GM12878 (cell line): ENCODE results near the gene STK35. TPM values are rescaled to one million over a fixed set of nuclear protein-coding genes. Genes with fewer than 3 reads are reported as not detected.

Experiments used
- GABPA ChIP-seq: IDR thresholded peaks from 2 replicates; pipeline ENCODE4 v1.6.1; 2014; ENCODE audit warnings: antibody characterized with exemption, low read depth, mild to moderate bottlenecking, inconsistent platforms
- HCFC1 ChIP-seq: fragments of 150-350 bp; IDR thresholded peaks from 2 replicates; pipeline ENCODE4 v1.6.1; 2014; ENCODE audit warnings: low read length
- JUNB ChIP-seq: IDR thresholded peaks from 2 replicates; pipeline ENCODE4 v1.6.1; 2016; ENCODE audit warnings: antibody characterized with exemption, mild to moderate bottlenecking
- RAD21 ChIP-seq: IDR thresholded peaks from 2 replicates; pipeline ENCODE4 v1.6.1; 2011; ENCODE audit warnings: mild to moderate bottlenecking, low read depth, low read length, moderate library complexity; ENCODE audit not compliant: insufficient read depth
- ZNF24 ChIP-seq: fragments of 450-650 bp; IDR thresholded peaks from 2 replicates; pipeline ENCODE4 v1.6.1; 2017; ENCODE audit warnings: antibody characterized with exemption, mild to moderate bottlenecking
- polyA plus RNA-seq, 11 experiments: library from polyadenylated mRNA; depleted of rRNA in 4 of 11; unstranded in 6 of 11; stranded (reverse) in 5 of 11; fragments of >200 nt; fragmentation: Nextera tagmentation in 4 of 11; fragmentation: Illumina TruSeq in 1 of 11; extraction: Ambion mirVana in 4 of 11; extraction: Trizol in 1 of 11; gene quantifications; 1 replicate in 1 of 11; 2 replicates in 10 of 11; pipeline versions ENCODE4 v1.2.1 to v1.2.3, GENCODE V29; 2011 to 2016; ENCODE audit warnings: inconsistent platforms in 2 of 11, missing spikeins in 2 of 11, low read depth in 1 of 11
- total RNA-seq, 4 experiments: library from RNA; depleted of rRNA in 3 of 4; stranded (reverse); fragments of >200 nt in 3 of 4; fragmentation: Illumina TruSeq in 1 of 4; extraction: Trizol in 1 of 4; gene quantifications; 2 replicates each; pipeline versions ENCODE4 v1.2.1 to v1.2.3, GENCODE V29; 2013 to 2021
- TF ChIP-seq, protein P1 (sequence below): IDR thresholded peaks from 2 replicates; pipeline ENCODE4 v1.6.1; 2011; ENCODE audit warnings: mild to moderate bottlenecking, low read depth, low read length, moderate library complexity; ENCODE audit not compliant: insufficient replicate concordance
- TF ChIP-seq, protein P2 (sequence below): fragments of 450-650 bp; formaldehyde crosslinking; IDR thresholded peaks from 2 replicates; pipeline ENCODE4 v1.4.0; 2022; ENCODE audit warnings: mild to moderate bottlenecking, moderate library complexity

Gene STK35
- total and polyA plus RNA-seq, 10 of the 15 experiments (the other 5 are each of a cell fraction or from before 2014, with no cell fraction given): 2.9 to 19.4 (median 9.6) TPM

GRCh38 chr20:2108987-2109386 is 7.4 kb downstream of the STK35 start (continued):
- TF ChIP-seq, protein P1, sequence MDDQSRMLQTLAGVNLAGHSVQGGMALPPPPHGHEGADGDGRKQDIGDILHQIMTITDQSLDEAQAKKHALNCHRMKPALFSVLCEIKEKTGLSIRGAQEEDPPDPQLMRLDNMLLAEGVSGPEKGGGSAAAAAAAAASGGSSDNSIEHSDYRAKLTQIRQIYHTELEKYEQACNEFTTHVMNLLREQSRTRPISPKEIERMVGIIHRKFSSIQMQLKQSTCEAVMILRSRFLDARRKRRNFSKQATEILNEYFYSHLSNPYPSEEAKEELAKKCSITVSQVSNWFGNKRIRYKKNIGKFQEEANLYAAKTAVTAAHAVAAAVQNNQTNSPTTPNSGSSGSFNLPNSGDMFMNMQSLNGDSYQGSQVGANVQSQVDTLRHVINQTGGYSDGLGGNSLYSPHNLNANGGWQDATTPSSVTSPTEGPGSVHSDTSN: no peak
- no peak for TF ChIP-seq ZNF24
- no peak for TF ChIP-seq JUNB
- TF ChIP-seq, protein P2, sequence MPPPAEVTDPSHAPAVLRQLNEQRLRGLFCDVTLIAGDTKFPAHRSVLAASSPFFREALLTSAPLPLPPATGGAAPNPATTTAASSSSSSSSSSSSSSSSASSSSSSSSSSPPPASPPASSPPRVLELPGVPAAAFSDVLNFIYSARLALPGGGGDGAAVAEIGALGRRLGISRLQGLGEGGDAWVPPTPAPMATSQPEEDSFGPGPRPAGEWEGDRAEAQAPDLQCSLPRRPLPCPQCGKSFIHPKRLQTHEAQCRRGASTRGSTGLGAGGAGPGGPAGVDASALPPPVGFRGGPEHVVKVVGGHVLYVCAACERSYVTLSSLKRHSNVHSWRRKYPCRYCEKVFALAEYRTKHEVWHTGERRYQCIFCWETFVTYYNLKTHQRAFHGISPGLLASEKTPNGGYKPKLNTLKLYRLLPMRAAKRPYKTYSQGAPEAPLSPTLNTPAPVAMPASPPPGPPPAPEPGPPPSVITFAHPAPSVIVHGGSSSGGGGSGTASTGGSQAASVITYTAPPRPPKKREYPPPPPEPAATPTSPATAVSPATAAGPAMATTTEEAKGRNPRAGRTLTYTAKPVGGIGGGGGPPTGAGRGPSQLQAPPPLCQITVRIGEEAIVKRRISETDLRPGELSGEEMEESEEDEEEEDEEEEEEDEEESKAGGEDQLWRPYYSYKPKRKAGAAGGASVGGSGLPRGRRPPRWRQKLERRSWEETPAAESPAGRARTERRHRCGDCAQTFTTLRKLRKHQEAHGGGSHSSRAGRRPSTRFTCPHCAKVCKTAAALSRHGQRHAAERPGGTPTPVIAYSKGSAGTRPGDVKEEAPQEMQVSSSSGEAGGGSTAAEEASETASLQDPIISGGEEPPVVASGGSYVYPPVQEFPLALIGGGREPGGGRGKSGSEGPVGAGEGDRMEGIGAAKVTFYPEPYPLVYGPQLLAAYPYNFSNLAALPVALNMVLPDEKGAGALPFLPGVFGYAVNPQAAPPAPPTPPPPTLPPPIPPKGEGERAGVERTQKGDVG (CRISPR knock-in tag): no peak
- no peak for TF ChIP-seq HCFC1
- TF ChIP-seq RAD21: no peak
- no peak for TF ChIP-seq GABPA
